OCI-LY3 (cell line): Measurements from ENCODE around the gene KMO.

Experiments
- H2AFZ ChIP-seq: fragments of 200-600, 300-600 bp; shearing (Covaris generic); 2 replicates; pipeline ENCODE4 v1.6.0; 2014; ENCODE audit warnings: antibody characterized with exemption, low read depth, low read length
- H3K27ac ChIP-seq: fragments of 200-600, 300-600 bp; sonication (generic); 2 replicates; pipeline ENCODE4 v1.5.1; 2014; ENCODE audit warnings: mild to moderate bottlenecking, low read length, moderate library complexity, mixed read lengths
- H3K27me3 ChIP-seq: fragments of 200-600, 300-600 bp; sonication (generic); 2 replicates; pipeline ENCODE4 v1.6.1; 2014; ENCODE audit warnings: low read depth, low read length, mixed read lengths
- H3K36me3 ChIP-seq: fragments of 200-600, 300-600 bp; sonication (generic); replicated peaks from 2 replicates; pipeline ENCODE3; 2014; ENCODE audit warnings: low read depth, low read length, mixed read lengths
- H3K4me1 ChIP-seq: fragments of 300-600, 200-600 bp; sonication (generic); 2 replicates; pipeline ENCODE4 v1.6.1; 2014; ENCODE audit warnings: low read length, mixed read lengths
- H3K4me2 ChIP-seq: fragments of 200-600, 300-600 bp; sonication (generic); 2 replicates; pipeline ENCODE4 v1.6.1; 2014; ENCODE audit warnings: low read length, mixed read lengths
- H3K4me3 ChIP-seq: fragments of 300-600, 200-600 bp; sonication (generic); 2 replicates; pipeline ENCODE4 v1.5.1; 2014; ENCODE audit warnings: antibody characterized with exemption, mild to moderate bottlenecking, low read length, moderate library complexity
- H3K79me2 ChIP-seq: fragments of 300-600, 200-600 bp; shearing (Covaris generic); 2 replicates; pipeline ENCODE4 v1.6.1; 2014; ENCODE audit warnings: mild to moderate bottlenecking, low read length, mixed read lengths
- H3K9ac ChIP-seq: fragments of 300-600, 200-600 bp; shearing (Covaris generic); 2 replicates; pipeline ENCODE4 v1.6.0; 2014; ENCODE audit warnings: mild to moderate bottlenecking, low read length, moderate library complexity
- H3K9me3 ChIP-seq: fragments of 200-600, 300-600 bp; shearing (Covaris generic); 2 replicates; pipeline ENCODE4 v1.6.1; 2014; ENCODE audit warnings: low read length, mixed read lengths; ENCODE audit not compliant: insufficient read depth
- H4K20me1 ChIP-seq: fragments of 200-600, 300-600 bp; sonication (generic); 2 replicates; pipeline ENCODE4 v1.6.1; 2016; ENCODE audit warnings: low read length, mixed read lengths; ENCODE audit not compliant: insufficient read depth
- EZH2phosphoT487 ChIP-seq: fragments of 200-600 bp; shearing (Covaris generic); IDR thresholded peaks from 2 replicates; pipeline ENCODE4 v1.6.1; 2018; ENCODE audit warnings: antibody characterized with exemption, mixed run types, low read depth
- TF ChIP-seq, protein P1 (sequence below): fragments of 200-600, 300-600 bp; sonication (generic); IDR thresholded peaks from 2 replicates; pipeline ENCODE4 v1.5.1; 2014; ENCODE audit warnings: antibody characterized with exemption, low read length, low read depth

The KMO gene

DNA sequence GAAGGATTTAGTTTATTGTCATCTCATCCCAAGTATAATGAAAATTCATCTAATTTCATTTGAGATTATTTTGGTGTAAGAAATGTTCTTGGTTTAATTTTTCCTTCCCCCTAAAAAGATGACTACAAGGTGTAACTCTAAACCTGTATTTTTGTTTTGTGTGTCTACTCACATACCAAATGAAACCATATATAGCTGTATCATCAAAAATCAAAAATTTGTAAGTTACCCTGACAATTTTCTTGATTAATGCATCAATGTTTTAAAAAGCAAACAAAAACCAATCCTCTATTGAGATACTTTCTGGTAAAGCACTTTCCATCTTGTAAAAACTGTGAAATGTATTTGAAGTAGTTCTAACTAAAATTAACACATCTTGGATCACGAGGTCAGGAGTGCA, 43.4 kb upstream of the KMO start:
- Histone ChIP-seq H3K36me3 (peaks cover 3% of the 10 kb centered on the region), H3K9me3 (no peaks in the 10 kb centered on the region), H2AFZ (no peak overlapping the region), H3K79me2 (no peaks in the 10 kb centered on the region), H3K27me3 (no peaks in the 10 kb centered on the region), H3K4me3 (no peak overlapping the region), H3K9ac (no peak overlapping the region), H4K20me1 (no peaks in the 10 kb centered on the region), H3K4me2 (no peak overlapping the region), H3K4me1 (peaks cover 20% of the 10 kb centered on the region), H3K27ac (no peak overlapping the region)
- TF ChIP-seq, protein P1, sequence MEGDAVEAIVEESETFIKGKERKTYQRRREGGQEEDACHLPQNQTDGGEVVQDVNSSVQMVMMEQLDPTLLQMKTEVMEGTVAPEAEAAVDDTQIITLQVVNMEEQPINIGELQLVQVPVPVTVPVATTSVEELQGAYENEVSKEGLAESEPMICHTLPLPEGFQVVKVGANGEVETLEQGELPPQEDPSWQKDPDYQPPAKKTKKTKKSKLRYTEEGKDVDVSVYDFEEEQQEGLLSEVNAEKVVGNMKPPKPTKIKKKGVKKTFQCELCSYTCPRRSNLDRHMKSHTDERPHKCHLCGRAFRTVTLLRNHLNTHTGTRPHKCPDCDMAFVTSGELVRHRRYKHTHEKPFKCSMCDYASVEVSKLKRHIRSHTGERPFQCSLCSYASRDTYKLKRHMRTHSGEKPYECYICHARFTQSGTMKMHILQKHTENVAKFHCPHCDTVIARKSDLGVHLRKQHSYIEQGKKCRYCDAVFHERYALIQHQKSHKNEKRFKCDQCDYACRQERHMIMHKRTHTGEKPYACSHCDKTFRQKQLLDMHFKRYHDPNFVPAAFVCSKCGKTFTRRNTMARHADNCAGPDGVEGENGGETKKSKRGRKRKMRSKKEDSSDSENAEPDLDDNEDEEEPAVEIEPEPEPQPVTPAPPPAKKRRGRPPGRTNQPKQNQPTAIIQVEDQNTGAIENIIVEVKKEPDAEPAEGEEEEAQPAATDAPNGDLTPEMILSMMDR, result no peak
- no peak for TF ChIP-seq EZH2phosphoT487

DNA sequence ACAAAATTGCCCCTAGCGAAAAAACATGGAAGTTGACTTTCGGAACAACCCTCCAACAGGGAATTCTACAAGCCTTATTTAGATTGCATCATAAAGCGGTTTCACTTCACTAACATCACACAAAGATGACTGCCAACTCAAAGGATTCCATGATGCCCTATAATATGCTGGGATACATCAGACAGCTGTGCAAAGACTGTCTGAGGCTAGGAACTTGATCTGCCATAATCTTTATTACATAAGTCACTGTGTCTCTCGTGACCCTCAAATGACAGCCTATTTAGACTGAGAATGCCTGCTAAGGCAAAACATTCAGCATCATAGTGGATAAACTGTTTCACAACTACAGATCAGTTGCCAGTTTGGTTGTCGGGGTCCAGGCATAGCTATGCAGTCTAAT, 36.4 kb upstream of the KMO start:
- Histone ChIP-seq H2AFZ (no peak overlapping the region), H3K79me2 (no peaks in the 10 kb centered on the region), H4K20me1 (no peaks in the 10 kb centered on the region), H3K4me2 (no peak overlapping the region), H3K27me3 (no peaks in the 10 kb centered on the region), H3K4me3 (no peak overlapping the region), H3K27ac (no peak overlapping the region), H3K9ac (no peak overlapping the region), H3K4me1 (peaks cover 9% of the 10 kb centered on the region; the same call in 1 of the 2 replicates), H3K9me3 (no peaks in the 10 kb centered on the region), H3K36me3 (peaks cover 51% of the 10 kb centered on the region)
- TF ChIP-seq EZH2phosphoT487, result no peak
- TF ChIP-seq, protein P1, result no peak

DNA sequence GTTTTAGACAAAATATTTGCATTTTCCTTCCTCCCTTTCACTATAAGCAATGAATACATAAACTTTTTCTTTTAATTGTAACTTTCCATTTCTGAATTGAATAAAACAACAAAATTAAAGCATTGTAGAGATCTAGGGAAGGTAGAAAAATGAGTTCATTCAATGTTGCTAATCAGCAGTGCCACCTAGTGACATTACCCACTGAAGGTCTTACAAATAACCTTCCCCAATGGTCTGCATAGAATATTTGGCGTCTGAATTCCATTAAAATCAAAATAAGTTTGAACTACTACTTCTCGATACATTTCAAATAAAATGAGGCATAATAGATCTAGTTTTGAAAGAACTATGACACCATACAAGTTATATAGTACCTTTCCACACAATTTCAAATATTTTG, 32.3 kb upstream of the KMO start:
- H3K36me3 ChIP-seq, result peaks cover 62% of the 10 kb centered on the region
- no peak overlapping the region for H2AFZ ChIP-seq
- H3K9me3 ChIP-seq, result no peaks in the 10 kb centered on the region
- no peak overlapping the region for H3K27ac ChIP-seq
- peaks cover 4% of the 10 kb centered on the region; the same call in 1 of the 2 replicates for H3K4me1 ChIP-seq
- H3K27me3 ChIP-seq, result no peaks in the 10 kb centered on the region
- H3K4me3 ChIP-seq, result no peak overlapping the region
- no peak for TF ChIP-seq EZH2phosphoT487
- TF ChIP-seq, protein P1, result peak; percentile 89
- H3K4me2 ChIP-seq, result no peak overlapping the region
- no peak overlapping the region for H3K9ac ChIP-seq
- no peaks in the 10 kb centered on the region for H3K79me2 ChIP-seq
- H4K20me1 ChIP-seq, result no peaks in the 10 kb centered on the region

DNA sequence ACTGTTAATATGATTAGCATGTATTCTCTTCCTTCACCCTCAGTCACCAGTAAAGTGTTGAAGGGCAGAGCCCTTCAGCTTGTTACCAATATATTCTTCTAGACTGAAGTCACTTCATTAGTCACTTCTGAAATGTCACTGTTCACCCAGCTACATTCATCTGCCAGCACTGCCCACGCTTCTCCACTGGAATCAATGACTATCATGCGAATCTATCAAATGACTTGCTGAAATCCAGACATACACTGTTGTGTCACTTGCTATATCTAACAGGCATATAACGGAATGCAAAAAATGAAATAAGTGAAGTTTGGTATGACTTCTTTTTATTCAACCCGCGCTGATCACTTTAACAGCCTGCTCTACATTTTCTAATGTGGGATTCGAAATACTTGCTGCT, 28.7 kb upstream of the KMO start:
- no peak overlapping the region for H3K27ac ChIP-seq
- H3K27me3 ChIP-seq, result no peaks in the 10 kb centered on the region
- H3K4me3 ChIP-seq, result no peak overlapping the region
- no peaks in the 10 kb centered on the region for H3K9me3 ChIP-seq
- no peak overlapping the region for H2AFZ ChIP-seq
- H3K9ac ChIP-seq, result no peak overlapping the region
- no peaks in the 10 kb centered on the region for H3K4me1 ChIP-seq
- no peak overlapping the region for H3K4me2 ChIP-seq
- no peaks in the 10 kb centered on the region for H3K79me2 ChIP-seq
- H4K20me1 ChIP-seq, result no peaks in the 10 kb centered on the region
- TF ChIP-seq, protein P1, result no peak
- TF ChIP-seq EZH2phosphoT487, result no peak
- H3K36me3 ChIP-seq, result peaks cover 65% of the 10 kb centered on the region
